Right atrium auricular region (tissue), 2 donors: ENCODE results near the gene CASP6. TPM values are rescaled to one million over a fixed set of nuclear protein-coding genes. Genes with fewer than 3 reads are reported as not detected.

Experiments
- DNase-seq: peaks from one replicate; pipeline ENCODE4 v3.0.0-alpha.2; 2019; ENCODE audit warnings: low spot score
- H3K27ac ChIP-seq, 2 donors: fragments of 200-600 bp; sonication (generic); 1 replicate in 1 of 2; 2 replicates in 1 of 2; pipeline ENCODE4 v1.5.1; 2016 to 2019
- H3K27me3 ChIP-seq, 2 donors: fragments of 200-600 bp; sonication (generic); one replicate each; pipeline versions ENCODE4 v1.5.1 to v1.6.0; 2017 to 2019
- H3K36me3 ChIP-seq: fragments of 200-600 bp; sonication (generic); one replicate; pipeline ENCODE4 v1.5.1; 2016
- H3K4me1 ChIP-seq, 2 donors: fragments of 200-600 bp; sonication (generic); one replicate each; pipeline versions ENCODE4 v1.5.1 to v1.6.0; 2017 to 2019
- H3K4me3 ChIP-seq, 2 donors: fragments of 200-600 bp; sonication (generic); 1 replicate in 1 of 2; 2 replicates in 1 of 2; pipeline ENCODE4 v1.5.1; 2017 to 2019; ENCODE audit warnings: mild to moderate bottlenecking in 1 of 2, moderate library complexity in 1 of 2
- H3K9me3 ChIP-seq, 2 donors: fragments of 200-600 bp; sonication (generic); one replicate each; pipeline ENCODE4 v1.5.1; 2019
- total RNA-seq, 2 donors: library from RNA; depleted of rRNA; stranded (reverse); fragments of >200 nt; gene quantifications; one replicate each; pipeline ENCODE4 v1.1.0, GENCODE V29; 2016
- TF ChIP-seq, protein P1 (sequence below), 2 donors: fragments of 200-600 bp; sonication (generic); IDR thresholded peaks; one replicate each; pipeline ENCODE4 v1.5.1; 2019; ENCODE audit warnings: antibody characterized with exemption in 2 of 2

CASP6 gene
- total RNA-seq, 2 donors from 2014 or later = 8.6 to 18.2 TPM

DNA sequence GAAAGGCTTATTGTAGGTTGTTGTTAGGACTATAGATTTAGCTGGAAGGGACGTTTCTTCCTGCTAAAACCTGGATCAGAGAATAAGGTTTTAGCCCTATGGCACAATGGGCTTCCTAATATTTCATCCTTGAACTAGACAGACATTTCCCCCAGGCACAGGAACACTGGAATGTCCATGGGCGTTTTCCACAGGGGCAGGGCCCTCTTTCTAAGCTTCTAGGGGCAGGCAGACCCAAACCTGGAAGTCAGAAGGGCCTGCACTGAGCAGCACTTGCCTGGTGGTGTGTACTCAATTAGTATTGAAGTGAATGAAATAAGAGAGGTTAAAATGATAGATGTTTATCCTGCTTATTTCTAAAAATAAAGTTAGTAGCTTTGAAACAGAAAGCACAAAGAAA, 41.1 kb downstream of the CASP6 start:
- no peak for DNase-seq
- no peaks in the 10 kb centered on the region for H3K36me3 ChIP-seq
- TF ChIP-seq, protein P1, sequence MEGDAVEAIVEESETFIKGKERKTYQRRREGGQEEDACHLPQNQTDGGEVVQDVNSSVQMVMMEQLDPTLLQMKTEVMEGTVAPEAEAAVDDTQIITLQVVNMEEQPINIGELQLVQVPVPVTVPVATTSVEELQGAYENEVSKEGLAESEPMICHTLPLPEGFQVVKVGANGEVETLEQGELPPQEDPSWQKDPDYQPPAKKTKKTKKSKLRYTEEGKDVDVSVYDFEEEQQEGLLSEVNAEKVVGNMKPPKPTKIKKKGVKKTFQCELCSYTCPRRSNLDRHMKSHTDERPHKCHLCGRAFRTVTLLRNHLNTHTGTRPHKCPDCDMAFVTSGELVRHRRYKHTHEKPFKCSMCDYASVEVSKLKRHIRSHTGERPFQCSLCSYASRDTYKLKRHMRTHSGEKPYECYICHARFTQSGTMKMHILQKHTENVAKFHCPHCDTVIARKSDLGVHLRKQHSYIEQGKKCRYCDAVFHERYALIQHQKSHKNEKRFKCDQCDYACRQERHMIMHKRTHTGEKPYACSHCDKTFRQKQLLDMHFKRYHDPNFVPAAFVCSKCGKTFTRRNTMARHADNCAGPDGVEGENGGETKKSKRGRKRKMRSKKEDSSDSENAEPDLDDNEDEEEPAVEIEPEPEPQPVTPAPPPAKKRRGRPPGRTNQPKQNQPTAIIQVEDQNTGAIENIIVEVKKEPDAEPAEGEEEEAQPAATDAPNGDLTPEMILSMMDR (IDR thresholded peaks at IDR 0.05) = no peak
- H3K4me3 ChIP-seq = no peak overlapping the region
- H3K9me3 ChIP-seq = no peaks in the 10 kb centered on the region
- H3K4me1 ChIP-seq = peaks cover 0 to 4% of the 10 kb centered on the region in 2 donors
- no peak overlapping the region for H3K27ac ChIP-seq
- no peaks in the 10 kb centered on the region for H3K27me3 ChIP-seq

DNA sequence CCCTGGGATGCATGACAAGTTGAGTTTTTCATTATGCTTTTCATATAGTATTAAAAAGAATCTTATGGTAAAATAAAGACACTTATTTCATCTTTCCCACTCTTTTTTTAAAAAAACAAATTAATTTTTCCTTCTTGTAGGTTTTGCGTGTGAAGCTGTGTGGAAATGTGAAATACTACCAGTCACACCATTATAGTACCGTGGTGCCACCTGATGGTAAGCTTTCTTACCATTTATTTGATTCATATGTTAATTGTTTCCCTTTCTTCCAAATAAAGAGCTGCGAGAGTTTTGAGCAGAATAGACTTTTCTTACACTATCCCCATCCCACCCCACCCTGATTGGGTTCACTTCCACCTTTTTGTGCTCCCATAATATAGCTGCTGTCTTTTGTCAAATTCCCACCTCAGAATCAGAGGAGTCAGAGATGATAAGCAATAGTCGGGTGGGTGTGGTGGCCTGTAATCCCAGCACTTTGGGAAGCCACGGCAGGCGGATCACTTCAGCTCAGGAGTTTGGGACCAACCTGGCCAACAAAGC, 44.3 kb downstream of the CASP6 start:
- no peak overlapping the region for H3K27ac ChIP-seq
- no peak for DNase-seq
- no peaks in the 10 kb centered on the region for H3K4me1 ChIP-seq
- no peak overlapping the region for H3K4me3 ChIP-seq
- H3K9me3 ChIP-seq = no peaks in the 10 kb centered on the region
- TF ChIP-seq, protein P1 (IDR thresholded peaks at IDR 0.05) = peak; percentile 19 to 54
- H3K27me3 ChIP-seq = no peaks in the 10 kb centered on the region
- no peaks in the 10 kb centered on the region for H3K36me3 ChIP-seq

DNA sequence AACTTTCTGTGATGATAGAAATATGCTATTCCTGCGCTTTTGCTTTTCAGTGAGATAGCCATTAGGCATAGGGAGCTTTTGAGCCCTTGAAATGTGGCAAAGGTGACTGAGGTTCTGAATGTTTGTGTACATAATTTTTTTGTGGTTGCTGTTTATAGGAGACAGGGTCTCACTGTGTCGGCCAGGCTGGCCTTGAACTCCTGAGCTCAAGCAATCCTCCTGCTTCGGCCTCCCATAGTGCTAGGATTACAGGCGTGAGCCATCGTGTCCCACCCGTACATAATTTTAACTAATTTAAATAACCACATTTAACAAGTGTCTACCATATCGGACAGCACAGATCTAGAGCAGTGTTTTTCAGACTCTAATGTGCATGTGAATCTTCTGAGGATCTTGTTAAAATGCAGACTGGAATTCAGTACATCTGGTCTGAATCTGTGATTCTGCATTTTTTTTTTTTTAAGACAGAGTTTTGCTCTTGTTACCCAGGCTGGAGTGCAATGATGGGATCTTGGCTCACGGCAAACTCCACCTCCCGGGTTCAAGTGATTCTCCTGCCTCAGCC, 45.3 kb downstream of the CASP6 start:
- no peaks in the 10 kb centered on the region for H3K36me3 ChIP-seq
- no peak overlapping the region for H3K4me3 ChIP-seq
- DNase-seq = no peak
- TF ChIP-seq, protein P1 (IDR thresholded peaks at IDR 0.05) = no peak
- H3K27me3 ChIP-seq = no peaks in the 10 kb centered on the region
- no peaks in the 10 kb centered on the region for H3K4me1 ChIP-seq
- peaks cover 0 to 3% of the 10 kb centered on the region in 2 donors for H3K9me3 ChIP-seq
- H3K27ac ChIP-seq = no peak overlapping the region

DNA sequence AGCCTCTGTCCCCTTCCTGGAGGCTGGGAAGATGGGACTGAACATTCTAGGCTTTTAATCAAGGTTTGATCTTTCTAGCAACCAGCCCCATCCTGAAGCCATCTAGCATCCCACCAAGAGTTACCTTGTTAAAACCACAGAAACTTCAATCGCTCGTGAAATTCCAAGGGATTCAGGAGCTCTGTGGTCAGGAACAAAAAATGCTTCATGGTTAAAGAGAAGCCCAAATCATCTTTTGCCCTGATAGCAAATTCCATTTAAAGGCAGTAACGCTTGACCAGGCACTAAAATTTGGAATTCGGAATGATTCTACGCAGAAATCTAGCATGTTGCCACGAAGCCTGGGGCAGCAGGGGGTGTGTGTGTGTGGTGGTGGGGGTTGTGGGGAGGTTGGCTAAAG, 47.8 kb downstream of the CASP6 start:
- no peak for DNase-seq
- TF ChIP-seq, protein P1 (IDR thresholded peaks at IDR 0.05) = no peak
- Histone ChIP-seq H3K27ac (no peak overlapping the region), H3K4me1 (no peaks in the 10 kb centered on the region), H3K27me3 (no peaks in the 10 kb centered on the region), H3K36me3 (no peaks in the 10 kb centered on the region), H3K4me3 (no peak overlapping the region), H3K9me3 (peaks cover 0 to 13% of the 10 kb centered on the region in 2 donors)

DNA sequence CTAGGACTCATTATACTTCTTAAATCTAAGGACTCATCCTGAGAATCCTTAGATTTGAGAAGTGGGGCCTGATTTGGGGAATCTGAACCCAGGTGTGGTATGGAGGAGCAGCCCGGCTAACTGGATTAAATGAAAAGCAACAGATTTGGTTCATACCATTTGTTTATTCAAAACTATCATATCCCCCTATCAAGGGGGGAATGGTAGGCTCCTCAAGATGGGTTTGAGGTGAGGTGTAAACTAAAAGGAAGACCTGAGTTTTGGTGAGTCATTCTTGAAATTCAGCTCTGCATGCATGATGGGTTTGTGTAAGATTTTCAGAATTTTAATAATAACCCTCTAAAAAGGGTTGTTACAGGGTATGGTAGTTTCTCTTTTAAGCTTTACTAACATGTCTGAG, 53.4 kb downstream of the CASP6 start:
- Histone ChIP-seq H3K27ac (no peak overlapping the region), H3K4me1 (peaks cover 0 to 10% of the 10 kb centered on the region in 2 donors), H3K4me3 (no peak overlapping the region)

More for the DNA sequence above, 53.4 kb downstream of the CASP6 start:
- Histone ChIP-seq H3K9me3 (peaks cover 0 to 21% of the 10 kb centered on the region in 2 donors), H3K27me3 (no peaks in the 10 kb centered on the region), H3K36me3 (no peaks in the 10 kb centered on the region)
- TF ChIP-seq, protein P1 (IDR thresholded peaks at IDR 0.05) = no peak
- DNase-seq = no peak
